CD14-positive monocyte (primary cell): ENCODE measurements around the gene CNGB1. TPM values are rescaled to one million over a fixed set of nuclear protein-coding genes. Genes with fewer than 3 reads are reported as not detected.

ENCODE experiments used
- DNase-seq, 3 donors: peaks; one replicate each; pipeline ENCODE4 v3.0.0-alpha.2; 2011 to 2022
- H2AFZ ChIP-seq: 2 replicates; pipeline ENCODE4 v1.6.0; 2012; ENCODE audit warnings: mild to moderate bottlenecking, low read depth, low read length, inconsistent platforms; ENCODE audit not compliant: insufficient read depth, poor library complexity, severe bottlenecking
- H3K27ac ChIP-seq, 2 donors: 1 replicate in 1 of 2; 2 replicates in 1 of 2; pipeline ENCODE4 v1.5.1; 2012 to 2013; ENCODE audit warnings: low read length in 2 of 2, control low read depth in 1 of 2, inconsistent platforms in 1 of 2, low read depth in 1 of 2, mild to moderate bottlenecking in 1 of 2
- H3K27me3 ChIP-seq, 2 donors: one replicate each; pipeline versions ENCODE4 v1.6.0 to v1.6.1; 2011 to 2013; ENCODE audit warnings: low read length in 2 of 2; ENCODE audit not compliant: control insufficient read depth in 2 of 2, insufficient read depth in 2 of 2
- H3K36me3 ChIP-seq, 2 donors: replicated peaks in 1 of 2; 1 replicate in 1 of 2; 2 replicates in 1 of 2; pipeline versions ENCODE4 v1.5.1 to v1.6.1; 2012 to 2013; ENCODE audit warnings: low read length in 2 of 2, control low read depth in 1 of 2, inconsistent platforms in 1 of 2, mild to moderate bottlenecking in 1 of 2; ENCODE audit not compliant: insufficient read depth in 2 of 2, control insufficient read depth in 1 of 2
- H3K4me1 ChIP-seq, 2 donors: 1 replicate in 1 of 2; 2 replicates in 1 of 2; pipeline versions ENCODE4 v1.5.1 to v1.6.1; 2012 to 2013; ENCODE audit warnings: low read length in 2 of 2, control low read depth in 1 of 2, inconsistent platforms in 1 of 2, mild to moderate bottlenecking in 1 of 2, moderate library complexity in 1 of 2; ENCODE audit not compliant: insufficient read depth in 2 of 2, control insufficient read depth in 1 of 2
- H3K4me2 ChIP-seq: replicated peaks from 2 replicates; pipeline ENCODE3; 2012; ENCODE audit warnings: low read length, moderate library complexity, mild to moderate bottlenecking; ENCODE audit not compliant: poor library complexity, severe bottlenecking; ENCODE audit errors: extremely low read depth
- H3K4me3 ChIP-seq, 3 experiments: fragments of 200-600 bp in 1 of 3; sonication (generic) in 1 of 3; replicated peaks in 1 of 3; 1 replicate in 2 of 3; 2 replicates in 1 of 3; pipeline ENCODE4 v1.5.1; 2011 to 2013; ENCODE audit warnings: low read length in 3 of 3, mild to moderate bottlenecking in 3 of 3, control low read depth in 2 of 3, low read depth in 2 of 3, inconsistent platforms in 1 of 3, moderate library complexity in 1 of 3
- H3K79me2 ChIP-seq: 2 replicates; pipeline ENCODE4 v1.6.0; 2012; ENCODE audit warnings: mild to moderate bottlenecking, control low read depth, inconsistent platforms, low read length, moderate library complexity; ENCODE audit not compliant: insufficient read depth
- H3K9ac ChIP-seq: 2 replicates; pipeline ENCODE4 v1.6.0; 2017; ENCODE audit warnings: low read length, mild to moderate bottlenecking; ENCODE audit not compliant: insufficient read depth, poor library complexity, severe bottlenecking
- H3K9me3 ChIP-seq, 2 donors: replicated peaks in 1 of 2; 1 replicate in 1 of 2; 2 replicates in 1 of 2; pipeline versions ENCODE4 v1.5.1 to v1.6.1; 2012 to 2013; ENCODE audit warnings: low read length in 2 of 2, control low read depth in 1 of 2; ENCODE audit not compliant: control insufficient read depth in 1 of 2, insufficient read depth in 1 of 2
- H4K20me1 ChIP-seq: 2 replicates; pipeline ENCODE4 v1.6.0; 2012; ENCODE audit warnings: mild to moderate bottlenecking, low read length, control low read depth, moderate library complexity; ENCODE audit not compliant: insufficient read depth
- H3K27ac Mint-ChIP-seq, 7 donors: one replicate each; pipeline ENCODE4 v1.8.0; 2020; ENCODE audit warnings: mild to moderate bottlenecking in 7 of 7, mixed read lengths in 7 of 7, moderate library complexity in 6 of 7, inconsistent platforms in 2 of 7
- H3K27me3 Mint-ChIP-seq, 3 donors: one replicate each; pipeline ENCODE4 v1.8.0; 2021 to 2022; ENCODE audit warnings: low read depth in 3 of 3, mild to moderate bottlenecking in 3 of 3, mixed read lengths in 3 of 3, moderate library complexity in 3 of 3, inconsistent platforms in 1 of 3
- H3K36me3 Mint-ChIP-seq, 2 donors: one replicate each; pipeline ENCODE4 v1.8.0; 2020; ENCODE audit warnings: mixed read lengths in 2 of 2, inconsistent platforms in 1 of 2, mild to moderate bottlenecking in 1 of 2
- H3K4me1 Mint-ChIP-seq: one replicate; pipeline ENCODE4 v1.8.0; 2020; ENCODE audit warnings: mild to moderate bottlenecking, mixed read lengths
- H3K4me3 Mint-ChIP-seq, 2 donors: one replicate each; pipeline ENCODE4 v1.8.0; 2020; ENCODE audit warnings: mild to moderate bottlenecking in 2 of 2, mixed read lengths in 2 of 2, moderate library complexity in 1 of 2
- H3K9me3 Mint-ChIP-seq, 7 donors: one replicate each; pipeline ENCODE4 v1.8.0; 2020 to 2022; ENCODE audit warnings: mixed read lengths in 7 of 7, mild to moderate bottlenecking in 6 of 7, moderate library complexity in 6 of 7, inconsistent platforms in 2 of 7
- CTCF ChIP-seq: fragments of 200-600 bp; IDR thresholded peaks from one replicate; pipeline ENCODE4 v1.8.0; 2022; ENCODE audit warnings: antibody characterized with exemption, mild to moderate bottlenecking
- WGBS: methylation state at CpG from one replicate; pipeline ENCODE4 v1.1.5; 2013; ENCODE audit warnings: missing lambda C conversion rate; ENCODE audit not compliant: insufficient coverage; 5-methylcytosine and 5-hydroxymethylcytosine counted together
- intact Hi-C, 2 donors: fragments of 100-400 bp; cut with micrococcal nuclease; formaldehyde crosslinking; loops; one replicate each; pipeline versions ENCODE4 v1.15.0 to v1.15.1; 2023
- polyA plus RNA-seq, 3 donors: library from polyadenylated mRNA; depleted of rRNA in 1 of 3; unstranded in 2 of 3; stranded (reverse) in 1 of 3; fragments of 300-500 nt in 2 of 3; fragments of >200 nt in 1 of 3; fragmentation: Illumina TruSeq in 2 of 3; gene quantifications; 1 replicate in 2 of 3; 2 replicates in 1 of 3; pipeline ENCODE4 v1.2.3, GENCODE V29; 2012 to 2021

Gene CNGB1
- polyA plus RNA-seq, 3 donors: not detected

- Histone ChIP-seq H3K4me2 (no peak overlapping the region), H3K36me3 (no peaks in the 10 kb centered on the region), H3K79me2 (no peaks in the 10 kb centered on the region), H3K9ac (no peak overlapping the region), H2AFZ (no peak overlapping the region), H4K20me1 (no peaks in the 10 kb centered on the region), H3K9me3 (no peaks in the 10 kb centered on the region), H3K27ac (no peak overlapping the region), H3K4me1 (no peaks in the 10 kb centered on the region), H3K27me3 (no peaks in the 10 kb centered on the region), H3K4me3 (no peak overlapping the region)
- intact Hi-C loops: no loop called here
- Mint-ChIP-seq H3K36me3 (no peaks in the 10 kb centered on the region), H3K9me3 (peaks cover 0 to 6% (median 0%) of the 10 kb centered on the region in 7 donors), H3K27ac (no peak overlapping the region), H3K4me3 (no peak overlapping the region), H3K27me3 (peaks cover 0 to 4% (median 1%) of the 10 kb centered on the region in 3 donors), H3K4me1 (no peaks in the 10 kb centered on the region)
- no peak for TF ChIP-seq CTCF
- DNase-seq: no peak
- no CpG with 5 or more reads among the region's 1 CpG for WGBS
These were observed 17.1 kb downstream of the CNGB1 start for GRCh38 chr16:57953857-57954256.

- H3K36me3 ChIP-seq: no peaks in the 10 kb centered on the region
- no peaks in the 10 kb centered on the region for H3K9me3 ChIP-seq
- Mint-ChIP-seq H3K27ac (no peak overlapping the region), H3K27me3 (peaks cover 0 to 4% (median 1%) of the 10 kb centered on the region in 3 donors), H3K9me3 (peaks cover 0 to 6% (median 0%) of the 10 kb centered on the region in 7 donors), H3K4me1 (no peaks in the 10 kb centered on the region), H3K4me3 (no peak overlapping the region), H3K36me3 (no peaks in the 10 kb centered on the region)
- TF ChIP-seq CTCF: no peak
- H3K27me3 ChIP-seq: no peaks in the 10 kb centered on the region
- H2AFZ ChIP-seq: no peak overlapping the region
- intact Hi-C loops: no loop called here
- H3K4me1 ChIP-seq: no peaks in the 10 kb centered on the region
- DNase-seq: no peak
- no peaks in the 10 kb centered on the region for H4K20me1 ChIP-seq
- no peak overlapping the region for H3K9ac ChIP-seq
- no peak overlapping the region for H3K27ac ChIP-seq
- H3K4me2 ChIP-seq: no peak overlapping the region
- no peak overlapping the region for H3K4me3 ChIP-seq
- 90% methylated on average over 5 of the region's 9 CpGs for WGBS
- no peaks in the 10 kb centered on the region for H3K79me2 ChIP-seq
These were observed 18.0 kb downstream of the CNGB1 start for GRCh38 chr16:57952909-57953308.
